RKO (cell line): ENCODE results near the gene GPS2.

Experiments used
- DNase-seq: peaks from one replicate; pipeline ENCODE4 v3.0.0-alpha.2; 2016; ENCODE audit warnings: low spot score

GPS2 gene

DNA sequence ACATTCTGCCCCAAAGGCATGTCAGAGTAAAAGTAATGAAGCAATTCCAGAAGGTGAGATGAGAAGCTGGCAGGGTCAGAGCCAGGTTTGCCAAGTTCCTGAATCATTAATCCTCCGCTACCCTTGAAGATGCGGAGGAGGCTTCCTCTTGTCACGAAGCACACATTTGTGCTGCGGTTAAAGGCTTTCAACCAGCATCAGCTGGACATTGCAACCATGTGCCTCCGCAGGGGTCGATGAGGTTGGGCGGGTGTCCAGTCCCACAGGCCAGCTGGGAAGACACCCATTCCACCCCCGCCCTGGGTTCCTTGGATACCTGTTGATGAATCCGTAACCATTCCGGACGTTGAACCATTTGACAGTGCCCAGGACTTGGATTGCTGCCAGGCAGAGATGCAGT lies 22.0 kb downstream of the GPS2 start:
- DNase-seq, result no peak

GRCh38 chr17:7292729-7293128 lies 22.4 kb downstream of the GPS2 start:
- DNase-seq, result no peak

DNA sequence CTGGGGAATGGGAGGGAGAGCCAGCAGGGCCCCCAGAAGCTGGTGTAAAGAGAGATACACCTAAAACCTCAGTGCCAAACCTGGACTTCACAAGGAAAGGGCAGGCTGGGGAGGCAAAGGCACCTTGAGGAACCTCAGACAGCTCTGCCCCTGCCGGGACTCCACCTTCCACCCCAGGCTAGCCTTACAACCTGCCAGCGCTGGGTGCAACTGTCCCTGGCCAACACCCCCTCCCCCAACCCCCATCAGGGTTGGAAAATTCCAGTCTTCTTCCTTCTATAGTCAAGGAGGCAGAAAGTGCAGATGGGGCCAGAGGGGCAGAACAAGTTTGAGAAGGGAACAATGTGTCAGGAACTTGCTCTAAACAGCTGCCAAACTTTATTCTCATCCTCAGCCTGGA lies 23.0 kb downstream of the GPS2 start:
- DNase-seq, result no peak

- DNase-seq, result no peak
Observed at GRCh38 chr17:7290685-7291084, 24.5 kb downstream of the GPS2 start.

- no peak for DNase-seq
Observed at GRCh38 chr17:7290166-7290565, 25.0 kb downstream of the GPS2 start.

- DNase-seq, result no peak
Observed at GRCh38 chr17:7289256-7290032, 25.7 kb downstream of the GPS2 start.

GRCh38 chr17:7285679-7286078 lies 29.5 kb downstream of the GPS2 start:
- DNase-seq, result no peak

DNA sequence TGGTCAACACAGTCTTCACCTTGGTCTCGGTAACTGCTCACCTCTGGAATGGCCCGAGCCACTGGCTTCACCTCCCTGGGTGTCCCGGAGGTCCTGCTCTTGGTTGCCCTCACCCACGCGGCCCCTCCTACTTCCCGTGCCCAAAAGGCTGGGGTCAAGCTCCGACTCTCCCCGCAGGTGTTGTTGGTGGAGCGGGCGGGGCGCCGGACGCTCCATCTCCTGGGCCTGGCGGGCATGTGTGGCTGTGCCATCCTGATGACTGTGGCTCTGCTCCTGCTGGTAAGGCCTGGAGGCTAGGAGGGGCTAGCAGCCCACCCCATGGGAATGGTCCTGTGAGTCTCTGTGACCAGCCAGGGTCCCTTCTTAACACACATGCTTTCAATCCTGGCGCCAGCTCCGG lies 30.2 kb downstream of the GPS2 start:
- DNase-seq, result no peak

- DNase-seq, result no peak
Observed at GRCh38 chr17:7283471-7284216, 31.5 kb downstream of the GPS2 start.

GRCh38 chr17:7282752-7283321 lies 32.3 kb downstream of the GPS2 start:
- DNase-seq, result no peak

DNA sequence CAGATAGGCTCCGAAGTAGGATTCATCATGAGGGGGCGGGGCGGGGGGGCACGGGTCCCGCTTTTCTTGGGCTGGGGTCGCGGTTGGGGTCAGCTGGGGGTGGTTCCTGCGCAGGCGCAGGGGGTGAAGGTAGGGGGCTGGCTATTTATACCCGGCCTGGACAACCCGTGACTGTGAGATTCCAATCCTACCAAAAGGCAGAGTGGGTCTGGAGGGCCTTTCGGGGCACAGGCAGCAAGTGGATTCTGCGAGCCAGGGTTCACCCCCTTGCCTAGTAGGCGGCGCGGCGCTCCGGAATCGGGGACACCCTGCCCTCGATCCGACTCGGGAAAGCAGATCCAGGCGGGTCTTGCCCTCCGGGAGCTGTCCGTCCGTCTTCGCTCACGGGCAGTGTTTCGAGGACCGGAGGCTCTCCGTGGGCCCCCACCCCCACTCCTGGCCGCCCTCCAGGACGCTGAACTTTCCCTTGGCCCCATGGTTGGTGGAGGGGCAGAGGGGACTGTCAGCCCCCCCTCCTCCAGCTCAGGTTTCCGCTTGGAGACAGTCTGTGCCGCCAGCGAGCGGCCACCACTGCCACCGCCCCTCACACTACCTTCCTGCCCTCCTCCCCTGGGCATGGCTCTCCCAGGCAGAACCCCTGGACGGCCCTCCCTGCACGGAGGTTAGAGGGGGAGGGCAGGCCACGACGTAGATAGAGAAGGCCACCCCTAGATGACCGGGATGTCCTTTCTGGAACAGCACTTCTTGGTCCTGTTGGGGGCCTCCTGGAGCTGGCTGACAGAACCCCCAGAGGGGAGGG lies 33.0 kb downstream of the GPS2 start:
- no peak for DNase-seq

DNA sequence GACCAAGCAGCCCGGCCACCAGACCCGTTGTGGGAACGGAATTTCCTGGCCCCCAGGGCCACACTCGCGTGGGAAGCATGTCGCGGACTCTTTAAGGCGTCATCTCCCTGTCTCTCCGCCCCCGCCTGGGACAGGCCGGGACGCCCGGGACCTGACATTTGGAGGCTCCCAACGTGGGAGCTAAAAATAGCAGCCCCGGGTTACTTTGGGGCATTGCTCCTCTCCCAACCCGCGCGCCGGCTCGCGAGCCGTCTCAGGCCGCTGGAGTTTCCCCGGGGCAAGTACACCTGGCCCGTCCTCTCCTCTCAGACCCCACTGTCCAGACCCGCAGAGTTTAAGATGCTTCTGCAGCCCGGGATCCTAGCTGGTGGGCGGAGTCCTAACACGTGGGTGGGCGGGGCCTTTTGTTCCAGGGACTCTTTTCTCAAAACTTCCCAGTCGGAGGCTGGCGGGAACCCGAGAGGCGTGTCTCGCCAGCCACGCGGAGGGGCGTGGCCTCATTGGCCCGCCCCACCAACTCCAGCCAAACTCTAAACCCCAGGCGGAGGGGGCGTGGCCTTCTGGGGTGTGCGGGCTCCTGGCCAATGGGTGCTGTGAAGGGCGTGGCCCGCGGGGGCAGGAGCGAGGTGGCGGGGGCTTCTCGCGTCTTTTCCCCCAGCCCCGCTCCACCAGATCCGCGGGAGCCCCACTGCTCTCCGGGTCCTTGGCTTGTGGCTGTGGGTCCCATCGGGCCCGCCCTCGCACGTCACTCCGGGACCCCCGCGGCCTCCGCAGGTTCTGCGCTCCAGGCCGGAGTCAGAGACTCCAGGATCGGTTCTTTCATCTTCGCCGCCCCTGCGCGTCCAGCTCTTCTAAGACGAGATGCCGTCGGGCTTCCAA lies 33.8 kb downstream of the GPS2 start, which contains the start of gene SLC2A4:
Gene SLC2A4 (plus strand): TSS at position 645 of the 879 bp plus-strand sequence. CDS start 217 bp downstream, at position 862.
- peak; percentile 94 for DNase-seq

DNA sequence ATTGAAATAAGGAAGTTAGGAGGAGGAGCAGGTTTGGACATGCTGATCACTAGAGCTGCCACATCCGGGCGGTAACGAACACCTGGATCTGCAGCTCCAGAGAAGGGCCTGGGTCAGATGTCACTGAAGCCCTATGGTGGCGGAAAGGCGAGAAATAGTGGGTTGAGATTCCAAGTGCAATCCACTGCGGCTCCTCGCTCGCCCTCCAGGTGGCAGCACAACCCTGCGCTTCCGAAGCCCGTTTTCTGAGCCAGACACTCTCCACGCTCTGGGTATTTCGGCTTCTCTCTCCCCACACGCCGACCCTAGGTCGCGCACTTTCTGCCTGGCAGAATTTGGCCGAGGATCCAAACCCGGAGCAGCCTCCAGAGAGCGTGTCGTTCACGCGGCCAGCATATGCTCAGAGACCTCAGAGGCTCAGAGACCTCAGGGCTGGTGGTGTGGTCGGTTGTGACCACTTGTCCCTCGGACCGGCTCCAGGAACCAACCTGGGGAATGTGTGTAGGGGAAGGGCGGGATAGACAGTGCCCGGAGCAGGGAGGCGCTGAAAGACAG lies 34.6 kb downstream of the GPS2 start:
- peak; percentile 89 for DNase-seq

- no peak for DNase-seq
Observed at GRCh38 chr17:7279448-7279847, 35.7 kb downstream of the GPS2 start.

- no peak for DNase-seq
Observed at GRCh38 chr17:7266784-7267183, 48.4 kb downstream of the GPS2 start.

GRCh38 chr17:7263801-7264078 lies 51.4 kb downstream of the GPS2 start:
- DNase-seq, result no peak

DNA sequence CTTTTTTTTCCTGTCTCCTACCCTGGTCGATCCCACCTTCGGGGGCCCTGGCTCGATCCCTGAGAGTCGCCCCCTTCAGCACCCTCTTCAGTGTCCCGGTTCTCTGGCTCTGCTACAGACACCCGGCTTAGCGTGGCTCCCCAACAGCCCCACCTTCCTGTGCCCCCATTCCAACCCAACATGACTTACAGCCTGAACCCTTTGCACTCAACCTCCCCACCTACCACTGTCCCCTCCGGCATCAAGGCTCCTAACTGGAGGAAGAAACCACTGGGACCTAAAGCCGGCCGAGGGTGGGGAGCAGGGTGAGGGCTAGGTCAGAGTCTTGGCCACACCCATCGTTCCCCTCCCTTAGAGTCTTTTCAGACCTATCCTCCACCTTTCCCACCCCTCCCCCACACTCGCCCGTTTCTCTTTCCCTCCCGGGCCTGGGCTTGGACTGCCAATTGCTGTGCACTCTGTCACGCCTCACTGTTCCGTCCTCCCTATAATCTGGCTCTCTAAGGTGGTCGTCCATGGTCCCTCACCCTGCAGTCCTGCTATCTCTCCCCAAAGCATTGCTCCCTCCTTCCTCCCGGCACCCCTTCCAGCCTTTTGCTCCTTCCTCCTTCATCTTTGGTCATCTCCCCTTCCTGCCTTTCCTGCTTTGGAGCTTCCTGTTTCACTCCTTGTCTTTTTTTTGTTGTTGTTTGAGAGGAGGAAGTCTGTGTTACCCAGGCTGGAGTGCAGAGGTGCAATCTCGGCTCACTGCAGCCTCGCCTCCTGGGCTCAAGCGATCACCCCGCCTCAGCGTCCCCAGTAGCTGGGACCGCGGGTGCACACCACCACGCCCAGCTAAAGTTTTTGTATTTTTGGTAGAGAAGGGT lies 52.0 kb downstream of the GPS2 start:
- DNase-seq, result no peak
